GM19240 (cell line): ENCODE data around the gene FEM1A.
"Not testable (repeated sequence)": the region's sequence is repeated elsewhere in the genome, so short reads cannot be mapped to it uniquely, and the experiment has no call there.

ENCODE experiments used
- DNase-seq: peaks from one replicate; pipeline ENCODE4 v3.0.0; 2011; ENCODE audit warnings: low spot score; ENCODE audit not compliant: insufficient read length

Gene FEM1A

DNA sequence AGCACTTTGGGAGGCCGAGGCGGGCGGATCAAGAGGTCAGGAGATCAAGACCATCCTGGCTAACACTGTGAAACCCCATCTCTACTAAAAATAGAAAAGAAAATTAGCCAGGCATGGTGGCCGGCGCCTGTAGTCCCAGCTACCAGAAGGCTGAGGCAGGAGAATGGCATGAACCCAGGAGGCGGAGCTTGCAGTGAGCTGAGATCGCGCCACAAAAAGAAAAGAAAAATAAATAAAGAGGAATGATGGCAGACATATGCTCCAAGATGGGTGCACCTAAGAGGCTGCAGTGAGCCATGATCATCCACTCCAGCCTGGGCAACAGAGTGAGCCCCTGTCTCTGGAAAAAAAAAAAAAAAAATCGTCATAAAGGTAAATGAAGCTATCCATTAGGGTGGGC lies 54.4 kb downstream of the FEM1A start:
- DNase-seq, result not testable (repeated sequence)

DNA sequence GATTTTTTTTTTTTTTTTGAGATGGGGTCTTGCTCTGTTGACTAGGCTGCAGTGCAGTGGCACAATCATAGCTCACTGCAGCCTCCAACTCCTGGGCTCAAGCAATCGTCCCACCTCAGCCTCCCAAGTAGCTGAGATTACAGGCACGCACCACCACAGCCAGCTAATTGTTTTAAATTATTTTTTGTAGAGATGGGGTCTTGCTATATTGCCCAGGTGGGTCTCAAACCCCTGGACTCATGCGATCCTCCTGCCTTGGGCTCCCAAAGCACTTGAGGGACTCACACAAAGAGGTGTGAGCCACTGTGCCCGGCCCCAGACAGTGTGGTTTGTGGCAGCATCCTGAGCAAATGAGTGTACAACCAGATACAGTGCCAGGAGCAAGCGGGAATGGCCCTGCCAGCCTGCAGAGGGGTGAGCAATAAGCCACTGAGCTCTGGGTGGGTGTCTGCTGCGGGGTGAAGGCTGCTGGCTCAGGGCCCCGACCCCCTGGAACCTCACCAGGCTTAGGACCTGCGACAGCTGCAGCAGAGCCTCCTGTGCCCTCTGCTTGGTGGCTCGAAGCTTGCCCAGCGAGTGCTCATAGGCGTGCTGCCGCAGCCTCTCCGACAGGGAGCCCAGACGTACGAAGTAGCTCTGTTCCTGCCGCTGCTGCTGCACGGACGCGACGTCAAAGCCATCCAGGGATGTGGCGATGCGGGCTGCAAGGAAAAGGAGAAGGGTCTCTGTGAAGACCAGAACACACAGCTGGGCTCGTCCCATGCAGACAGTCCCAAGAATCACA lies 55.8 kb downstream of the FEM1A start:
- DNase-seq, result no peak

DNA sequence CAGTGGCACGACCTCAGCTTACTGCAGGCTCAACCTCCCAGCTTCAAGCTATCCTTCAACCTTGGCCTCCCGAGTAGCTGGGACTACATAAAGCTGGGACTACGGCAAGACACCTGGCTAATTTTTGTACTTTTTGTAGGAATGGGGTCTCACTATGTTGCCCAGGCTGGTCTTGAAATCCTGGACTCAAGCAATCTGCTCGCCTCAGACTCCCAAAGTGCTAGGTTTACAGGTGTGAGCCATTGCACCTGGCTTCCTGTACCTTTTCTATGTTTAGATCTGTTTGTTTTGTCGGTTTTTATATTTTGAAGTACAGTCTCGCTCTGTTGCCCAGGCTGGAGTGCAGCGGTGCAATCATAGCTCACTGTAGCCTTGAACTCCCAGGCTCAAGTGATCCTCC lies 57.5 kb downstream of the FEM1A start:
- no peak for DNase-seq
